GM12801 (cell line): Measurements from ENCODE around the gene ARHGAP26.

Experiments
- CTCF ChIP-seq: IDR thresholded peaks from one replicate; pipeline ENCODE4 v1.5.1; 2011; ENCODE audit warnings: control low read depth; ENCODE audit not compliant: insufficient read length; ENCODE audit errors: extremely low read depth

The ARHGAP26 gene

GRCh38 chr5:142970440-142971030 is 200.4 kb downstream of the ARHGAP26 start:
- no peak for TF ChIP-seq CTCF

- TF ChIP-seq CTCF: no peak
Observed at GRCh38 chr5:142971303-142972013, 201.3 kb downstream of the ARHGAP26 start.

GRCh38 chr5:142972064-142972570 is 201.9 kb downstream of the ARHGAP26 start:
- TF ChIP-seq CTCF: no peak

- no peak for TF ChIP-seq CTCF
Observed at GRCh38 chr5:142973932-142974331, 203.8 kb downstream of the ARHGAP26 start.

GRCh38 chr5:142974409-142974808 is 204.2 kb downstream of the ARHGAP26 start:
- no peak for TF ChIP-seq CTCF

- no peak for TF ChIP-seq CTCF
Observed at GRCh38 chr5:142976861-142977260, 206.7 kb downstream of the ARHGAP26 start.

GRCh38 chr5:142977363-142978051 is 207.3 kb downstream of the ARHGAP26 start:
- TF ChIP-seq CTCF: no peak
